Karpas-422 (cell line): ENCODE results near the gene FAF2. TPM values are rescaled to one million over a fixed set of nuclear protein-coding genes. Genes with fewer than 3 reads are reported as not detected.

ENCODE experiments used
- DNase-seq: peaks from one replicate; pipeline ENCODE4 v3.0.0-alpha.2; 2015
- H2AFZ ChIP-seq: fragments of 200-600 bp; sonication (generic); 2 replicates; pipeline ENCODE4 v1.6.1; 2014; ENCODE audit warnings: antibody characterized with exemption, low read length, mixed read lengths
- H3K27ac ChIP-seq: fragments of 200-600 bp; sonication (generic); 2 replicates; pipeline ENCODE4 v1.5.1; 2014; ENCODE audit warnings: mild to moderate bottlenecking, low read length, moderate library complexity
- H3K27me3 ChIP-seq: fragments of 200-600 bp; sonication (generic); 2 replicates; pipeline ENCODE4 v1.6.1; 2014; ENCODE audit warnings: low read length, mixed read lengths
- H3K36me3 ChIP-seq: fragments of 200-600 bp; sonication (generic); 2 replicates; pipeline ENCODE4 v1.6.1; 2014; ENCODE audit warnings: low read length, mixed read lengths; ENCODE audit not compliant: insufficient read depth
- H3K4me1 ChIP-seq: fragments of 200-600 bp; sonication (generic); 2 replicates; pipeline ENCODE4 v1.6.1; 2014; ENCODE audit warnings: mild to moderate bottlenecking, low read length, mixed read lengths
- H3K4me2 ChIP-seq: fragments of 200-600 bp; sonication (generic); 2 replicates; pipeline ENCODE4 v1.6.1; 2014; ENCODE audit warnings: low read length, low read depth, mild to moderate bottlenecking; ENCODE audit not compliant: poor library complexity, severe bottlenecking
- H3K4me3 ChIP-seq: fragments of 200-600 bp; sonication (generic); 2 replicates; pipeline ENCODE4 v1.5.1; 2014; ENCODE audit warnings: mild to moderate bottlenecking, antibody characterized with exemption, low read length, mixed read lengths
- H3K79me2 ChIP-seq: fragments of 200-600 bp; sonication (generic); 2 replicates; pipeline ENCODE4 v1.6.1; 2014; ENCODE audit warnings: mild to moderate bottlenecking, low read length, mixed read lengths
- H3K9ac ChIP-seq: fragments of 200-600 bp; sonication (generic); 2 replicates; pipeline ENCODE4 v1.6.0; 2014; ENCODE audit warnings: low read length
- H3K9me2 ChIP-seq: fragments of 200-600 bp; sonication (generic), shearing (Covaris generic); replicated peaks from 2 replicates; pipeline ENCODE4 v1.6.0; 2014; ENCODE audit warnings: mild to moderate bottlenecking, low read length, moderate library complexity; ENCODE audit not compliant: insufficient read depth
- H3K9me3 ChIP-seq: fragments of 300-700, 200-600 bp; sonication (generic); 2 replicates; pipeline ENCODE4 v1.6.1; 2014; ENCODE audit warnings: low read length, mixed read lengths
- H4K20me1 ChIP-seq: fragments of 200-600 bp; sonication (generic); 2 replicates; pipeline ENCODE4 v1.6.1; 2014; ENCODE audit warnings: mild to moderate bottlenecking, antibody characterized with exemption, low read length, low read depth; ENCODE audit not compliant: insufficient read depth
- small RNA-seq: library from RNA; depleted of rRNA; stranded (forward); fragments of <200 nt; gene quantifications from one replicate; pipeline ENCODE3, GENCODE V24; 2014
- total RNA-seq: library from RNA; depleted of rRNA; stranded (reverse); fragments of >200 nt; shearing (Covaris generic); gene quantifications from 2 replicates; pipeline ENCODE4 v1.2.3, GENCODE V29; 2014; ENCODE audit warnings: low replicate concordance; rRNA removed

FAF2 gene
- total RNA-seq, 1 experiment from 2014 or later, result 37.5 TPM

- Histone ChIP-seq H3K27me3 (no peaks in the 10 kb centered on the region), H3K9me3 (no peaks in the 10 kb centered on the region), H3K4me3 (no peak overlapping the region), H2AFZ (no peak overlapping the region), H3K79me2 (no peaks in the 10 kb centered on the region), H3K27ac (no peak overlapping the region), H3K4me2 (no peak overlapping the region), H3K4me1 (peaks cover 14% of the 10 kb centered on the region), H3K36me3 (no peaks in the 10 kb centered on the region), H3K9ac (no peak overlapping the region), H4K20me1 (no peaks in the 10 kb centered on the region), H3K9me2 (no peaks in the 10 kb centered on the region)
- DNase-seq, result no peak
Observed at GRCh38 chr5:176552332-176552869, 104.2 kb downstream of the FAF2 start.

GRCh38 chr5:176553260-176554085, 105.3 kb downstream of the FAF2 start:
- no peak overlapping the region for H3K4me3 ChIP-seq
- H3K4me1 ChIP-seq, result peaks cover 14% of the 10 kb centered on the region
- H3K36me3 ChIP-seq, result no peaks in the 10 kb centered on the region
- no peak for DNase-seq
- H2AFZ ChIP-seq, result no peak overlapping the region
- H3K9me3 ChIP-seq, result no peaks in the 10 kb centered on the region
- no peaks in the 10 kb centered on the region for H3K79me2 ChIP-seq
- H3K9ac ChIP-seq, result no peak overlapping the region
- H3K27ac ChIP-seq, result no peak overlapping the region
- no peak overlapping the region for H3K4me2 ChIP-seq
- H3K9me2 ChIP-seq, result no peaks in the 10 kb centered on the region
- no peaks in the 10 kb centered on the region for H4K20me1 ChIP-seq
- H3K27me3 ChIP-seq, result no peaks in the 10 kb centered on the region

GRCh38 chr5:176557846-176558245, 109.7 kb downstream of the FAF2 start:
- Histone ChIP-seq H3K79me2 (no peaks in the 10 kb centered on the region), H3K36me3 (no peaks in the 10 kb centered on the region), H3K4me2 (no peak overlapping the region), H3K9ac (no peak overlapping the region), H2AFZ (no peak overlapping the region), H3K27ac (no peak overlapping the region), H3K9me2 (no peaks in the 10 kb centered on the region), H3K4me3 (no peak overlapping the region), H4K20me1 (no peaks in the 10 kb centered on the region), H3K9me3 (no peaks in the 10 kb centered on the region), H3K4me1 (peaks cover 10% of the 10 kb centered on the region), H3K27me3 (no peaks in the 10 kb centered on the region)
- DNase-seq, result no peak

Small RNAs within 50 kb of the gene (small RNA-seq; reads per million reads assigned to genes)
- gene AC010297.1, result not detected
- gene RF00019, result not detected
- not detected for gene RN7SL684P

Other genes with a start within 250 kb of the FAF2 start
- gene SIMC1, start 210.0 kb upstream of the FAF2 start, total RNA-seq, result 25.3 and 32.5 TPM in 2 replicates
- gene KIAA1191, start 86.6 kb upstream of the FAF2 start, total RNA-seq, result 40.8 and 57.5 TPM in 2 replicates
- gene ARL10, start 82.9 kb upstream of the FAF2 start, total RNA-seq, result 4.8 and 5.8 TPM in 2 replicates
- 19.8 and 57.5 TPM in 2 replicates for gene NOP16, start 59.8 kb upstream of the FAF2 start, total RNA-seq
- 146 and 207 TPM in 2 replicates for gene HIGD2A, start 59.6 kb upstream of the FAF2 start, total RNA-seq
- 31.7 and 78.9 TPM in 2 replicates for gene CLTB, start 31.8 kb upstream of the FAF2 start, total RNA-seq
- gene RNF44, start 89.0 kb downstream of the FAF2 start, total RNA-seq, result 33.1 and 55.8 TPM in 2 replicates
- 0.04 and 0.07 TPM in 2 replicates for gene CDHR2, start 101.0 kb downstream of the FAF2 start, total RNA-seq
- gene GPRIN1, start 161.8 kb downstream of the FAF2 start, total RNA-seq, result 1.9 and 4.6 TPM in 2 replicates
- gene SNCB, start 182.1 kb downstream of the FAF2 start, total RNA-seq, result not detected in 2 replicates
- not detected in 2 replicates for gene EIF4E1B, start 182.3 kb downstream of the FAF2 start, total RNA-seq
- 4.8 and 14.4 TPM in 2 replicates for gene TSPAN17, start 199.1 kb downstream of the FAF2 start, total RNA-seq